HG03457 (cell line): ENCODE data around the gene ENDOD1.

Experiments used
- ATAC-seq: cut with Tn5 transposase; IDR thresholded peaks from one replicate; pipeline ENCODE4 v1.9.1; 2021; ENCODE audit warnings: moderate number of reproducible peaks; ENCODE audit not compliant: unreplicated experiment

The ENDOD1 gene

DNA sequence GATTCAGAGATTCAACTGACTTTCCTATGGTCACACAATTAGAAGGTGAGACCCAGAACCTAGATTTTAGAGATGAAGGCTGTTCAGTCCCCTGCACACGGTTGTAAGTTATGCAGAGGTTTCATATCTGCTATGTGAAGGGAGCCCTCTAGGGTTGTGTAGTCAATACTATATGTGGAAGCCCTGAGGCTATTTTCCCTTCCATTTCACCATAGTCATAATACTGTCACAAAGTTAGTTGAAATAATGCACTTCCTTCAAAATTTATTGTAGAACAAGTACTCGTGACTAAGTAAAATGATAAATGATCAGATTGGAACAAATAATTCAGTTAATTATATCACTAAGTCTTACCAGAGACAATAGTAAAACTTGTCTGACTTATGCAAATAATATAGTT, 48.8 kb downstream of the ENDOD1 start:
- peak; percentile 70 for ATAC-seq

DNA sequence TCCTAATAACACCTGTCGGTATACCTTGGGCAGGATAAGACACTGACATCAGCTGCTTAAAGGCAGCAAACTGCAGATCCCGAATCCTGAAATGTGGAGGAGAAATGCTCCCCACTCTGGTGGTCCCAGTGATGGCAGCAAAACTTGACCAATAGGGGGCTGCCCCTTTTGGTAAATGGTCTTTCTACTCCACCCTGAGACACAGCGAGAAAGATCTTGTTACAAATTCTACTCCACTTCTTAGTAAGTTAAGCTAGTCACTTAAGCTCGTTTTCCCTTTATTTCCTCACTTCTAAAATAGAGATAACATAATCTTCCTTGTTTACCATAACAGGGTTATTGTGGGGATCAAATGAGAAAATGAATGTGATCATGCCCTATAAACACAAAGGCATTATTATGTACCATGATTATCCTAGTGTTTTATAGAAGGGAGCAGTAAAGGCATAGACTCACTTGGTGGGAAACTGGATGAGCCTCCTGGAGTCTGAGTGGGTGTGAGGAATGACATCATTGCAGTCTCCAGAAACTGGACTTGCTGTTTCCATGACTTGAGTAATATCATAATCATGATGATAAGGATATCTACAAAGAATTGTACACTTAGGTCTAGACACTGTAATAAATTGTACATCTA, 50.9 kb downstream of the ENDOD1 start:
- ATAC-seq, result no peak

DNA sequence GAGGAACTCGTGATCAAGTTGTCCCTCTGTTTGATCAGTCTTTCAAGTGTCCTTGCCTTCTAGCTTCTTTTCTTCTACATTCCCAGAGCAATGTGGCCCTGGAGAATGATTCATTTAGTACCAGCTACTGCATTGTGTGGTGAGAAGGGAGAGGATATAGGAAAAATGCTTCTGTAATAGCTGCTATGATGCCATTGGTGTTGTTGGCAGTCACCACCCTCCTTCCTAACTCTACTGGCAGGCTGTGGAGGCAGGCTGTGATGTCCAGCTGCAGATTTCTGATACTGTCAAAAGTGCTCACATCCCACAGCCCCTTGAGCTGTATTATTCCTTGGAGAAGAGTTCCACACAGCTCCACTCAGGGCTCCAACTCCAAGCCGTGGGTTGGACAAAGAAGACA, 52.8 kb downstream of the ENDOD1 start:
- no peak for ATAC-seq

DNA sequence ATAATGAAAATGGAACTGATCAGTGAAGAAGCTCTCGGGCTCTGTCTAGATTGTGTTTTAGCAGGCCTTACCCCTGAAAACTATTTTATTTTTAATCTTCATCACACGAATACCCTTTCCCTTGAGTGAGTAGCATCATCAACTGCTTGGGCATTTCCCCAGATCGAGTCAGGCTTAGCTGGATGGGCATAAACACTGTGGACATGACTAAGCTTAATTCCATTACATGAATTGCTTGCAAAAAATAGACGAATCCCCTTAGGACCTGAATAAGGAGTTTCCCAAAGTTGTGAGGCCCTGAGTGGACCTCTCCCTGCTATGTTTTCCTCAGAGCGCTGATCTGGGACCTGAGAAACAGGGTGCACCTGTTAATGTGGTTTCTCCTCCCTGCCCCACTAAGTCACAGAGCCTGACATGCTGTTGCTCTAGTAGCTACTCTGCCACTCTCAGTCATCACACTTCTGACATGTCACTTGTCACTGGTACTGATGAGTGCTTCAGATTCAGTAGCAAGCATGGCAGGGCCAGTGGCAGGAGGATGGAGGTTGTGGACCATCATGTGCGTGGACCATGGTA, 53.5 kb downstream of the ENDOD1 start:
- ATAC-seq, result no peak

DNA sequence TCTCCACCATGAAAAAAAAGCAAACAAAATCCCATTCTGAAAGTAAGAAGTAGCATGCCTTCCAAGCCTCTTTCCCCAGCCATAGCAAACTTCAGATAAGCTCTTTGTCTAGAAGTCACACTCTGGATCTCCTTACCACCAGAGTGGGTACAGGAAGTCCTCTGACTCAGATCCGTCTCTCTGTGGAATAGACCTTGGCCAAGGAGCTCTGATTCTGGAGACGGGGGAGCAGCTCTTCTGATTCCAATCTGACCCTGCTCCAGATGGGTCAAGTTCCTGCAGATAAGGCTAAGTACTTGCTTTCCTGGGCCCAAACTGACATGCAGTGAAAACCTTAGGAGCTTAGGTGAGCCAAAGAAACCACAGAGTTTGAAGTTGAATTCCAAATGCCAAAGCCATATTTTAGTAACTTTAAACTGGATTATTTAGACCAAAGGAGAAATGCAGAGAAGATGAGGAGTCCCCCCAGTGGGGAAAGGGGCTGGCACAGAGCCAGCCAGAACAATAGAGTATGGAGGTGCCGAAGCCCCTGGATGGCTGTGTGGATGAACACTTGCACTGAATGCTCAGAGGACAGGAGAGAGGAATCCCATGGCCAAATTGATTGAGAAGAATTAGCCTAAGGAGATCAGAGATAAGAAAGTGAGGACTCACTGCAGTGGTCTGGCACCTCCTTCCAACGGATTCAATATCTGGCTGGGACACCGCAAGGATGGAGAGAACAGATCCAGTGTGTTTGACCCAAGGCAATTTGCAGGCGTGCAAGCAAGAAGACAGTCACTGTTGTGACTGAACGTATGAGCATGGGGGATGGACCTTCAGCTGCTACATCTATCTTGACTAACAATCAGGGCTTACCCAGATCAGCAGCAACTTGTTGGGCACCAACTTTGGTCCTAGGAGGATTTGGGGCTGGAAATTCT, 54.9 kb downstream of the ENDOD1 start:
- no peak for ATAC-seq

DNA sequence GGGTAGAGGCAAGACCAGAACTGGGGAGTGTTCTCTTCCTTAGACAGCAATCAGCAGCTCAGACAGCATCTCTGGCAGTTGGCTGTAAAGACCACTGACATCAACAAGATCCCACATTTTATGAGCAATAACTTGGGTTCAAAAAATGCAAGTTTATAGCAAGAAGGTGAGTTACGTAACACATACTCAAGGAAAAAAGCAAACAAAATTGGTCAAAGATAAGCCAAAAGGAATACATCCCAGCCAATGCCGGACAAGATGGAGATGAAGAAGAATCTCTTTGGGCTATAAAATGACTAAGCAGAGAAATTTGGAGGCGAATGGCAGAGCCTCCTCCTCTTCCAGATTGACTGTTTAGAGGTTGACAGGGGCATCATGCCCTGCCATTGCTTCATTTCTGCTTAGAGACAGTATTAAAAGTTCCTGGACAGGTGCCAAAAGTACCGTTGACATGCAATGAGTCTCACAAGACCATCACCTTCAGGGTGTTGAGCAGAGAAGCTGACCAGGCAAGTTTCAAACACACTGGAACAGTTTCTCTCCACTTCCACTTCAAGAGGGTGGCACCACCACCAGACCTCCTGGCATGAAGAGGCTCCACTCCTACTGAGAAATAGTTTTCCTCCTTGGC, 55.9 kb downstream of the ENDOD1 start:
- ATAC-seq, result no peak

DNA sequence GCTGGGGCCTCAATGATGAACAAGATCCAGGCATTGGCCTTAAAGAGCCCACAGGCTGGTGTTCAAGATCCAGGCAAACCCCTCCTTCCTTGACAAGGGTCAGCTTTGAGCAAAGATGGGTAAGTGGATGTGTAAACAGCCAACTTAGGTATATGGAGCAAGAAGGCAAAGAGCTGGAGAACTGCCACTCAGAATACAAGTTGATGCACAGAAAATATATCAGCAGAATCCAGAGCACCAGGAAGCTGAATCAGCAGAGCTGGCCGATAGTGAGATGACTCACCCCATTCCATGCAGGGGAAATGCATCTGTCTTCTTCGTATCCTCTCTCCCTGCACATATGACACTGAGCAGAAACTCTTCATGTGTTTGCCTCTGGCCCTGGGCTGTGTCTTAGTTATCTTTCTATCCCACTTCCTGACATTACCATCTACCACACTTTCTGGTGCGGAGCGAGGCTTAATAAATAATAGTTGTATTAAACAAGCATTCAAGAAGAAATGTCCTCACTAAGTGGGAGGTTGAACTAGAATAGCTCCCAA, 57.8 kb downstream of the ENDOD1 start:
- no peak for ATAC-seq

DNA sequence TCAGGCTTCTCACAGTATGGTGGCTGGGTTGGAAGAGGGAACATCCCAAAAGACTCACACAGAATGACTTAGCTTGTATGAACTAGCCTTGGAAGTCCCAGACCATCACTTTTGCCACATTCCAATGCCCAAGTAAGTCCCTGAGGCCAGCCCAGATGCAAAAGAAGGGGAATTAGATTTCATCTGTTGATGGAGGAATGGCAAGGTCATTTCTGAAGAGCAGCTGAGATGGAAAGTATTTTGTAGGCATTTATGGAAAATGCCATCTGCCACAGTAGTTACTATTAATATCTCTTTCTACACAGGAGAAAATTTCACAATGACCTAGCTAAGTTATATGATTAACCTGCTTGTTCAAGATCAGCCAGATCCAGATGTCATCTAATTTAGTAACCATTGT, 58.8 kb downstream of the ENDOD1 start:
- ATAC-seq, result no peak

DNA sequence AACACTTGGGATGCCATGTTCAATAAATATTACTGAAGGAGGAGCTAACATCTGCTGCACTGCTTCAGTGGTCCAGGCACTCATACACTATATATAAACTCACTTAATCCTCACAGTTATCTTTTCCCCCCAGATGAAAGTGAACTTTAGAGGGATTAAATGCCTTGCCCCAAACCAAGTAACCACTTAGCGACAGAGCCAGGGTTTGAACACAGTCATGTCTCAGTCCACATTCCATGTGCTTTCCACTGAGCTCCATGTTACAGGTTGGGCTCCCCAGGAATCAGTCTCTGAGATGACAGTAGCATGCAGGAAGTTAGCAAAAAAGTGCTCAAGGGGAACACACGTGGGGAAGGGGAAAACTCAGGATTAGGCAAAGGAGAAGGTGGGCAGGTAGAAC, 59.3 kb downstream of the ENDOD1 start:
- no peak for ATAC-seq

DNA sequence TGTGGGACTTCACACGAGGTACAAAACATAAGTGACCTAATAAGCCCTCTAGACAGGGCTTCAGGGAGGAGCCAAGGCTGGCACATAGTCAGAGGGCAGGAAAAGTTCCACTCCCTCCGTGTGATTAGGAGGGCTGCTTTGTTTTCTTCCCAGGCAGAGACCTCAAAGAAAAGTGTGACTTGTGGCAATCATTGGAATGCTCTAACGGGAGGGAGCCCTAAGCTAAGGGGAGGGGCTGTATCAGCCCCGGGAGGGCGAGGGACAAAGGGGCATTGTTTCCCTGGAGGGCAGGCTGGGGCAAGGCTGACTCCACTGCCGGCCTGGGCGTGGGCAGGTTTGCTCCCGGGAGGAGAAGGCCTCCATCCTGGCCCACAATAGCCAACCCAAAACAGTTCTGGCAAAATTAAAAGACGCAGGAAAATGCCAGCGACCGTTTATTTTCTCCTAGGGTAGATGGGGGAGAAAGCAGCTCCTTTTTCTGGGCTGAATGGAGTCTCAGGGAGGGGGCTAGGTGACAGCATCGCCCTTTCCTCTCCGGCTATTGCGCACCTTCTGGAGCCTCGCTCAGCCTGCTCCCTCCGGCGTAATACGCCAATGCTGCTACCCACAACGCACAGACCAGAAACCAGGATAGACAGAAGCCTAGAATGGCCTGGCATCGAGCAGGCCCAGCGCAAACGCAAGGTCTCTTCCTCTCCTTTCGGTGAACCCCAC, 60.2 kb downstream of the ENDOD1 start:
- no peak for ATAC-seq

DNA sequence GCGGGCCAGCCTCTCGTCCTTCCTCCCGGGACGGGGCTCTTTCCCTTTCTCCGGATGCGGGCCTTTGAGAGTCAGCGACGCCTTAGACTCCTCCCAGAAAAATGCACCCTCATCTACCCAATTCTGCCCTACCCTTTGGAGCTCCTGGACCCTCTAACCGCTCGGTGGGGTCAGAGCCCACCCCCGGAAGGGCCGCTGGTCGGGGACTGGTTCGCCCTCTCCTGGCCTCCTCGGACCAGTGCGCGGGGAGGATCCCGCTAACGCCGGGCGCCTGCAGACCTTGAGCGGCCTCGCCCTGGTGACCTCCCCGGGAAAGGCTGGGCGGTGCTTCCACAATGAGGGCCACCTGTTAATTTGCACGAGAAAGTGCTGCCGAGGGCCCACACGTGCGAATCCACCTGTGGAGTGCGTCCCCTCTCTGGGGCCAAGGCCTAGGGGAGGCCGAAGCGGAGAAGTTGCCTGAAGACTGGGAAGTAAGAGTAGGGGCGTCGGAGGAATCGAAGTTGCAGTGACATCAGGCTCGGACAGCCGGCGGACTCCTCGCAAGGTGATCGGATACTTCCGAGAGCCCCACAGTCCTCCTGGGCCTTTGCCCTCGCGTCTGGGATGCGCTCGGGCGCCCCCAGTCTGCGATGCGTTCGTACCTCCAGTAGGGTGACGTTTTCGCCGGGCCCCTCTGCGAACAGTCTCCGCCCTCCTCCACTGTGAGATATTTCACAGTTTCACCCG, 61.5 kb downstream of the ENDOD1 start:
- peak; percentile 75 for ATAC-seq

DNA sequence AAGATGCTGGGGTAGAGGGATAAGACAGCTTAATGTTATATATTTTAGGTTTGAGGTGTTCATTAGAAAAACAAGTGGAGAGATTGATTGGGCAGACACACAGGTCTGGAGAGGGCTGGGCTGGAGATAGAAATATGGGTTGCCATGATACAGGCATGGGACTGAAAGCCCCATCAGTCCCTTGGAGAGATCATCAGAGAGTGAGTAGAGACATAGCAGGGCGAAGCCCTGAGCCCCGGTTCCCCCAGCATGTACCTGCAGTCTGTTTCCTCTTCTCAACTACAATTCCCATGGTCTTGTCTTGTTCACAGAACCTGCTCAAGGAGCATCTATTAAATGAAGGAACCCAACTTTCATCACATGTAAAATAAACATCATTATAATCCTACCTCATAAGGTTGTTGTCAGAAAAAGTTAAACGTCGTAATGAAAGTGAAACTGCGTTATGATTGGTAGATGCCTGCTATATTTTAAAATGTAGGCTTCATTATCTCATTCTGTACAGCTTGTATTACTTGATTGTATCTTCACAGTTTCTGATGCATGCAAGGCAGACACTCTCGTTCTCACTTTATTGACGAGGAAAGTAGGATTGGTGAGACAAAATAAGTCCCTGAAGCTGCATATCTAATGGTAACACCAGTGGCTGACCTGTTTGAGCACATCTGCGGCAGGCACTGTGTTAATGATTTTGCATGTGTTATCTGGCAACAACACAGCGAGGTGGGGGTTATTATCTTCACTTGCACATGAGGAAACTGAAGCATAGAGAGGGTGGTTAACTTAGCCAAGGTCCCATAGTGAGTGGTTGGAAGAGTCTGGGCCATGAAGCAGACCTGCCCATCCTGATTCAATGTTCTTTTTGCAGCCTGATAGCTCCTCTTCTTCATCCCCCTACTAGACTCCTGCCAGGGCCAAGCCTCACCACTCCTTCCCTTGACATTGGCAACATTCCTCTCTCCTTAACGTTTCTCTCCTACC, 63.5 kb downstream of the ENDOD1 start:
- no peak for ATAC-seq

DNA sequence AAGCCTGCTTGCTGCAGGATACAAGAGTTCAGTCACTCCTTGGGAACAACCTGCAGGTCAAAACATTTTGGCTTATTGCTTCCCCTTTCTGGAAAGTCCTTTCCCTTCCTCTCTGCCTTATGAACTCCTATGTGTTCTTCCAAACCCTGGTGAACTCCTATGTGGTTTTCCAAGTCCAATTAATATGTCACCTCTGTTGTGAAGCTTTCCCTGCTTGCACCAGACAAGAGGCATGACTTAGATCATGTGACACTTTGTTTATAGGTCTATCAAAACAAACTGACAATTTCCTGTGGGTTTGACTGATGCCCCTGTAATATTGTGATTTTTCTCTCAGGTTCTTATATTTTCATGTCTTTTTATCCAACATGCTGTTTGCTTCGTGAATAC, 64.2 kb downstream of the ENDOD1 start:
- no peak for ATAC-seq

DNA sequence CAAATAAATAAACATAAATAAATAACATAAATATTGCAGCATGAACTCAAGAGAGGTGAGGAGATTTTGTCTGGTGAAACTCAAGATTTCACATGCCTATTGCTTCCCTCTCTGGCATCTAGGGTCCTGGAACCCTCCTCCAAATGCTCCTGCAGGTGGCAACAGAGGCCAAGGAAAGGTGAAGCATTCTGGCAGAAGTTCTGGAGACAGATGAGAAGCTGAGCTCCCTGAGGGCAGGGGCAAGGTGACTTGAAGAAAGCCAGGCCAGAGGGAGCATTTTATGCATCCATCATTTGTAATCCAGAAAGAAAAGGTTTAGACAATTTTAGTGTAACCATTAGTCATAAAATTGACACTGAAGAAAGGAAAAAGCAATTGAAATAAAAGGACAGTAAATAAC, 64.9 kb downstream of the ENDOD1 start:
- ATAC-seq, result no peak

DNA sequence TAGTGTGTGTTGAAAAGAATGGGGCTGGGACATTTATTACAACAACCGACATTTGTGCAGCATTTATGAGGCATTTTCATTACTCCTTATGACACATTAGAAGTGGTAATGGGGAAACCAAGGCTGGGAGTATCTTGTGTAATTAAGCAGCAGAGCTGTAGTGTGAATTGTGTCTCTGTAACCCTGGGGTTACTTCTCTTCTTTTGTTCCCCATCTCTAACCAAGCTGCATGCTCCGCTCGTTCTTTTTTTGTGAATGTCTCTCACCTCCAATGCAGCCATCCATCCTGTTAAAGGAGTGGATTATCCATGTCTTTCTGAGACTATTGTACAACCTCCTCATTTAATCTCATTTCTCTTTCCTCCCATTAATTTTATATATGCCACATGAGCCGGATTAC, 65.7 kb downstream of the ENDOD1 start:
- ATAC-seq, result no peak

DNA sequence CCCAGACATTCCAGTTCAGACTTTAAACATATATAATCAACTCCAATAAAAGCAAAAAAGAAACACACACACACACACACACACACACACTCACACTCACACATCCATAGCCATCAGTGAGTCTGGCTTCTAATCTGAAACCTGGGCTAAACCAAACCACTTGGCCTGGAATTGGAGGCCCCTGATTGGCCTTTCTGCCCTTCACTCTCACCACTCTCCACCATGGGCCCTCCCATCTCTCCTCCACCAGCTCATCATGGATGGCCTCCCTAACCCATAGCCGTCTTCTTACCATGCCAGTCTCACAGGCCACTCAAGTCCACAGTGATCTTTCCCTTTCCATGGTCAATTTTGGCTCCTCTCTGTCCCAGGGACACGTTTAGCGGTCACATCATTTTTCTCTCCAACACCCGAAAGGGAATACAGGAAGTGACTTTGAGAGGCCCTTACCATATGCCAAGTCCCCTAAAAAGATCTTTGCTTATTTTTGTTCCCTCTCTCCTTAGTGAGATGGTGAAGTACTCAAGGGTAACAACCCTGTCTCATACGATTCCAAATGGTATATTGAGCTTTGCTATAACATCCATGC, 66.6 kb downstream of the ENDOD1 start:
- ATAC-seq, result no peak

DNA sequence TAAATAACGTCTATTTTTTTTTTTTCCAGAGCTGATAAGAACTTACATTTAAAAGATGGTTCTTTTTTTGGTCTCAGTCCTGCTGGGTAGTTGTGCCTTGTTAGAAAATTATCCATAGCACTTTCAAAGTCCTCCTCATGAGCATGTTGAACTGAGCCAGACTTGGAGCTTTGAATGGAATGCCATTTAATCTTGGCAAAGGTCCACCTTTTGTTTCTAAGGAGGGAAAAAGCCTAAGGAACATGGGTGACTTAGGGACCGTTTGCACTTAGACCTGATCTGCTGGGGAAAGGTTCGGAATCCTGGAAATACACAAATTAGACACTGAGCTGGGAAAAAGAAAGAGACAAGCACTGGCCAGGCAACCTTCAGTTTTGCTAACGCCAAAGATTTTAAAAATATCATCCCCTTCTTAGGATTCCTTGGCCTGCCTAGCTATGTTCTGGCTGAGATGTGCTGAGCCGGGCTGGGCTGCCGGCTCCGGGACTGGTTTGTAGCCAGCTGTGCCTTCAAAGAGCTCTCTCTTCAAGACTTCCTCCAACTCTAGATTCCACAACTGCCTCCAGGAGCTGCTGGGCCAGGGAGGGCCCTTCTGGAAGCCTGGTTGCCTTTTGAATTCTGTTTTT, 67.4 kb downstream of the ENDOD1 start:
- ATAC-seq, result no peak

DNA sequence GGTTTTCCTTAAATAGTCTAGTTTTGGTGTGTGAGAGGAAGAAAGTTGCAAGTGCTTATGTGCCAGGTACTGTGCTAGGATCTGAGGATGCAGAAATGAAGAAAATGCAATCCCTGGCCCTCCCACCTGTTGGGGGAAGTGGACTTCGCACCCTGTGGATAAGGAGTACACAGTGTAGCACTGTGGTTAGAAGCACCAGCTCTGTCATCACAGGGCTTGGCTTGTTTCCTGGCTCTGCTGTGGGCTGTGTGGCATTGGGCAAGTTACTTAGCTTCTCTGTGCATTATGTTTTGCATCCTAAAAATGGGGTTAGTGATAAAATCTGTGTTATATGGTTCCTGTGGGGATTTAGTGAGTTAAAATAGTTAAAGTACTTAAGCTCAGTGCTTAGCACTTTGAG, 68.2 kb downstream of the ENDOD1 start:
- ATAC-seq, result no peak
